HUES48 (cell line): ENCODE data around the gene OAS1.

Source experiments
- H3K27ac ChIP-seq: one replicate; pipeline ENCODE4 v1.7.0; 2013; ENCODE audit warnings: low read depth, low read length, inconsistent platforms
- H3K27me3 ChIP-seq: 2 replicates; pipeline ENCODE4 v1.6.1; 2013; ENCODE audit warnings: mild to moderate bottlenecking, low read length; ENCODE audit not compliant: control insufficient read depth, insufficient read depth
- H3K36me3 ChIP-seq: 2 replicates; pipeline ENCODE4 v1.6.1; 2013; ENCODE audit warnings: low read length; ENCODE audit not compliant: control insufficient read depth, insufficient read depth
- H3K4me1 ChIP-seq: 2 replicates; pipeline ENCODE4 v1.6.1; 2013; ENCODE audit warnings: mild to moderate bottlenecking, low read length; ENCODE audit not compliant: control insufficient read depth, insufficient read depth
- H3K4me3 ChIP-seq: 2 replicates; pipeline ENCODE4 v1.5.1; 2013; ENCODE audit warnings: mild to moderate bottlenecking, low read depth, low read length
- H3K9ac ChIP-seq: 2 replicates; pipeline ENCODE4 v1.6.1; 2013; ENCODE audit warnings: mild to moderate bottlenecking, low read depth, low read length, moderate library complexity
- H3K9me3 ChIP-seq: 2 replicates; pipeline ENCODE4 v1.6.1; 2013; ENCODE audit warnings: low read length; ENCODE audit not compliant: control insufficient read depth, insufficient read depth

OAS1 gene

DNA sequence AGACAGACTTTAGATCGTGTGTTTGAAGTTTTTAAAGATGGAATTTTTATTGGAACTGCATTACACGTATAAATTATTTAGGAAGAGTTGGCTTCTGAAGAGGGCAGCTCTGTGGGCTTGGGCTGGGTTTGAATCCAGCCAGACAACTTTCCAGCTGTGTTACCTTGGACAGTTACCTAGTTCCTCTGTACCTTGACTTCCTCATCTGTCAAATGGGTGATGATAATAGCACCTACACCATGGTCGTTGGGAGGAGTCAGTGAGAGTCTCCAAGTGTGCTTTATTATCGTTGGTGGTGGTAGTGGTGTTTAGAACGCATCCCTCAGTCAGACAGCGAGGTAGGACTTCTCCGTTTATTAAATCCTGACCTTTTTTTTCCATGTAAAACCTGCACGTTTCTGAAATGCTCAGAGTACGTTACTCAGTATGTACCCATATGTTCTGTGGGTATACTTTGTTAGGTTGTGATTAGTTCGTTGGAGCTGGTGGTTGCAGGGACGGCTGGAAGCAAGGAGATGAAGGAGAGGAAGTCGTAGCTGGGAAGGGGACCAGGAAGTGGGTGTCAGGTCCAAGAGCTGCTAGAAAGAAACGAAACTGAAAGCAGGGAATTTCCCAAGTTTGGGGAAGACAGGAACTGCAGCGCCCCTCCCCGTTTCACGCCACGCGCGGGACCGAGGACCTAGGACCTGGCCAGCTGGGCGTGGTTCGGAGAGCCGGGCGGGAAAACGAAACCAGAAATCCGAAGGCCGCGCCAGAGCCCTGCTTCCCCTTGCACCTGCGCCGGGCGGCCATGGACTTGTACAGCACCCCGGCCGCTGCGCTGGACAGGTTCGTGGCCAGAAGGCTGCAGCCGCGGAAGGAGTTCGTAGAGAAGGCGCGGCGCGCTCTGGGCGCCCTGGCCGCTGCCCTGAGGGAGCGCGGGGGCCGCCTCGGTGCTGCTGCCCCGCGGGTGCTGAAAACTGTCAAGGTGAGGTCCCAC lies 31.3 kb downstream of the OAS1 start, which contains the start of gene OAS3:
Gene OAS3 (plus strand): TSS at position 734 of the 979 bp plus-strand sequence. CDS start 57 bp downstream, at position 791.
- Histone ChIP-seq H3K36me3 (no peaks in the 10 kb centered on the region), H3K4me3 (peak within 1 kb of the TSS; percentile 70), H3K4me1 (0 out of 2 replicates have a peak, but pooled peaks cover 6% of the 10 kb centered on the region), H3K27me3 (peaks cover 32% of the 10 kb centered on the region), H3K27ac (no peak within 1 kb of the TSS), H3K9ac (peak within 1 kb of the TSS; percentile 22; the same call in 1 of the 2 replicates), H3K9me3 (no peaks in the 10 kb centered on the region)

DNA sequence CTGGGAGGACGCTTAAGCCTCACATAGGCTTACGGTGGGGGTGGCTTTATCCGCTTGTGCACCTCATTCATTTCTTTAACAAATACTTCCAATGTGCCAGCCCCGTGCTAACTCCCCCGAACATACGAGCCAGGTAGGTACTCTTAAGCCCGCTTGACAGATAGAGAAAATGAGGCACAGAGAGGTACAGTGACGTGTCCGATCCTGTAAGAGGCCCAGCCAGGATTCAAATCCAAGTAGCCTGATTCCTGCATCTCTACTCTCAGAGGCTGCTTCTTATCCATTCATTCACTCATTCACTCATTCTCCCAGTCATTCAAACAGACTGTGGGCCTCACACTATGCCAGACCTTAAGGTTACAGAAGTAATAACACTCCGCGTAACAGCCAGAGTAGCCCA lies 32.0 kb downstream of the OAS1 start:
- Histone ChIP-seq H3K9ac (0 out of 2 replicates have a peak overlapping the region, but pooled peaks have one; percentile 22), H3K27me3 (peaks cover 32% of the 10 kb centered on the region), H3K4me3 (peak overlapping the region; percentile 70), H3K4me1 (0 out of 2 replicates have a peak, but pooled peaks cover 6% of the 10 kb centered on the region), H3K27ac (no peak overlapping the region), H3K36me3 (no peaks in the 10 kb centered on the region), H3K9me3 (no peaks in the 10 kb centered on the region)

DNA sequence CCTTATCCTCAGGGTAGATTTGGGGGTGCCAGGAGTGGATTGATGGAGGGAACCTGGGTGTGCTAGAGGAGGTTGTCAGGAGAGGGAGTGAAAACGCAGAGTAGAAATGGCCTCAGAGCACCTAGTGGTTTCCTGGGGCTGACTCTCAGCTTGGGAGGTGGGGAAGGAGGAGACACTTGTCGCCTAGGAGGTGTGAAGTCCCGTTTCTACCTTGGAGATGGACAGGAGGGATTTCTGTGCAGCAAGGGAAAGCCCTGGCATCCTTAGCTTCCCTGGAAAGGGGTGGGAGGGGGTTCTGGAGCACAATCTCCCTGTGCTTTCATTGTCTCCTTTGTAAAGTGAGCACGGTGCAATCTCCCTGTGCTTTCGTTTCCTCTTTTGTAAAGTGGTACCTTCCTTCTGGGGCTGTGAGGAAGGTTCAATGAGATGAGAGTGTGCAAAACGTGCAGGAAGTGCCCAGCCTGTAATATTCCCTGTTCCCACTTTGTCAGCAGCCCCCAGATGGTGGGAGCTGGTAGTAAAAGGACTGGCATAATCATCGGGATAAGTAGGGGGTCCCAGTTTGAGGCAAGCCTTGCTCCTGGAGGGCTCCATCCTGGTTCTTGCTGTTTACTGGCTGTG lies 33.1 kb downstream of the OAS1 start:
- Histone ChIP-seq H3K36me3 (no peaks in the 10 kb centered on the region), H3K4me1 (0 out of 2 replicates have a peak, but pooled peaks cover 6% of the 10 kb centered on the region), H3K27ac (no peak overlapping the region), H3K4me3 (no peak overlapping the region), H3K9ac (no peak overlapping the region), H3K9me3 (no peaks in the 10 kb centered on the region), H3K27me3 (peaks cover 32% of the 10 kb centered on the region)

DNA sequence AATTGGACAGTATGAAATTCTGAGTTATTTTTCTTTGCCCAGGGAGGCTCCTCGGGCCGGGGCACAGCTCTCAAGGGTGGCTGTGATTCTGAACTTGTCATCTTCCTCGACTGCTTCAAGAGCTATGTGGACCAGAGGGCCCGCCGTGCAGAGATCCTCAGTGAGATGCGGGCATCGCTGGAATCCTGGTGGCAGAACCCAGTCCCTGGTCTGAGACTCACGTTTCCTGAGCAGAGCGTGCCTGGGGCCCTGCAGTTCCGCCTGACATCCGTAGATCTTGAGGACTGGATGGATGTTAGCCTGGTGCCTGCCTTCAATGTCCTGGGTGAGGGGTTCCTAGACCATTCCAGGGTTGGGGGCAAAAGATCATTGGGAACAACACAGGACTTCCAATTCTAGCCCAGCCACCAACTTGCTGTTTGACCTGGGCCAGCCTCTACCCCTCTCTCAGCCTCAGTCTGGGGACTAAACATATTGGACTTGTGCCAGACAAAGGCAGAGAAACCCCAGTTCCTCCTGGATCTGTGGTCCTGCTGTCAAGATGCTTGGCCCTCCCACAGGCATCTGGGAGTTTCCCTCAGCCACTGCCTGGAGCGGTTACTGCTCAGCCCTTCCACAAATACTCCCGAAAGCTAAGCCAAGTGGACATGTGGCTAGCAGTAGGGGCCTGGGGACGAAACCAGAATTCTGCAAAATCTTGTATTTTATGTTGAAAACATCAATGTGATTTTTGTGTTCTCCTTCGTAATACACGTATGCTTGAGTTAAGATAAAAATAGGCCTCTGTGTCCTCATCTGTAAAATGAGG lies 35.0 kb downstream of the OAS1 start:
- Histone ChIP-seq H3K9me3 (no peaks in the 10 kb centered on the region), H3K4me3 (no peak overlapping the region), H3K27me3 (peaks cover 32% of the 10 kb centered on the region), H3K36me3 (no peaks in the 10 kb centered on the region), H3K27ac (no peak overlapping the region), H3K4me1 (0 out of 2 replicates have a peak, but pooled peaks cover 6% of the 10 kb centered on the region), H3K9ac (no peak overlapping the region)

DNA sequence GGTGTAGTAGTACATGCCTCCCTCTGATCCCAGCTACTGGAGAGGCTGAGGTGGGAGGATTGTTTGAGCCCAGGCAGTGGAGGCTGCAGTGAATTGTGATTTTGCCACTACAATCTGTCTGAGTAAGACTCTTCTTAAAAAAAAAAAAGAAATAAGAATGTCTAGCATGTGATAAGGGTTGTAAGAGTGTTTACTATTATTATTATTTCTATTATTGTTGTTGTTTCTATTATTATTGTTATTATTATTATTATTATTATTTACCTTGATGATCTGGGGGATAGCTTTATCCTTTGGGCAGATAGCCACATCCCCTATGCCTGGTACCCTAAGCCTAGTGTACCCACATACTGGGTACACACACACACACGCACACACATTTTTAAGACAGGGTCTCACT lies 35.8 kb downstream of the OAS1 start:
- Histone ChIP-seq H3K9me3 (no peaks in the 10 kb centered on the region), H3K27me3 (peaks cover 25% of the 10 kb centered on the region), H3K4me1 (0 out of 2 replicates have a peak, but pooled peaks cover 6% of the 10 kb centered on the region)

DNA sequence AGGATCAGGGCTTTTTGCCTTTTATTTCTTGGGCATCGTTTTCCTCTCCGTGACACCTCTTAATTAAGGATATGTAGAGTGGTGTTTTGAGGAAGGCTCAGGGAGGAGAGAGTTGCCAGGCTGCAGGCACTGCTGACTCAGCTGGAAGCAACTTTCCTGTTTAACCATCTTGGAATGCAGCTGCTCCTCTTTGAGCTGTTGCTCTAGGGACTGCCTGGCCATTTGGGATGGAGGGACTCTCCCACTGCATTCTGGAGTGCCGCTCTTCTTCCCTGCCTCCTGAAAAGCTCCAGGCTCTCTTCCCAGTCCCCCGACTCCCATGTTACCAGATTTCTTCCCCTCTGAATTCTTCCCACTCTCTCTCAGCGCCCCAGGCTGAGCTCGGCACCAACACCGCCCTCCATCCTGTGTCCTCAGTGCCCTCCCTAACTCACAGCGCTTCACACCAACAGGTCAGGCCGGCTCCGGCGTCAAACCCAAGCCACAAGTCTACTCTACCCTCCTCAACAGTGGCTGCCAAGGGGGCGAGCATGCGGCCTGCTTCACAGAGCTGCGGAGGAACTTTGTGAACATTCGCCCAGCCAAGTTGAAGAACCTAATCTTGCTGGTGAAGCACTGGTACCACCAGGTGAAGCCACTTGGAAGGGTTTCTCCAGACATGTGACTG lies 37.4 kb downstream of the OAS1 start:
- Histone ChIP-seq H3K9ac (no peak overlapping the region), H3K36me3 (no peaks in the 10 kb centered on the region), H3K4me3 (no peak overlapping the region), H3K9me3 (no peaks in the 10 kb centered on the region), H3K4me1 (no peaks in the 10 kb centered on the region), H3K27me3 (peaks cover 9% of the 10 kb centered on the region), H3K27ac (no peak overlapping the region)

More for the DNA sequence above, 35.8 kb downstream of the OAS1 start:
- Histone ChIP-seq H3K27ac (no peak overlapping the region), H3K9ac (no peak overlapping the region), H3K4me3 (no peak overlapping the region), H3K36me3 (no peaks in the 10 kb centered on the region)

DNA sequence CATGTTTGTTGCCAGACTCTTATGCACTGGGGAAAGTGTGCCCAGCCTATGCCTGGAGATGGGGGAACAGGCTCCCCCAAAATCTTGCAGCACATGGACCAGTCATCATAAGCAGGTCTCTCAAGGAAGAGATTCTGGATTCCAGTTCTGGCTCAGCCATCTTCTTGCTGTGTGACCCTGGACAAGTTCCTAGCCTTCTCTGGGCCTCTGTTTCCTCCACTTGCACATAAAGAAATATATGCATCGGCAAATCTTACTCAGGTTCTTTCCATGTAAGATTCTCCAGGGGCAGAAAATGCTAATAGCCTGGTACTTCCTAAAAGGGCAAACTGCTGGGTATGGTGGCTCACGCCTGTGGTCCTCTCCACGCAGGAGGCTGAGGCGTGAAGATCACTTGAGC lies 38.8 kb downstream of the OAS1 start:
- no peaks in the 10 kb centered on the region for H3K36me3 ChIP-seq
- no peak overlapping the region for H3K4me3 ChIP-seq
- no peaks in the 10 kb centered on the region for H3K27me3 ChIP-seq

DNA sequence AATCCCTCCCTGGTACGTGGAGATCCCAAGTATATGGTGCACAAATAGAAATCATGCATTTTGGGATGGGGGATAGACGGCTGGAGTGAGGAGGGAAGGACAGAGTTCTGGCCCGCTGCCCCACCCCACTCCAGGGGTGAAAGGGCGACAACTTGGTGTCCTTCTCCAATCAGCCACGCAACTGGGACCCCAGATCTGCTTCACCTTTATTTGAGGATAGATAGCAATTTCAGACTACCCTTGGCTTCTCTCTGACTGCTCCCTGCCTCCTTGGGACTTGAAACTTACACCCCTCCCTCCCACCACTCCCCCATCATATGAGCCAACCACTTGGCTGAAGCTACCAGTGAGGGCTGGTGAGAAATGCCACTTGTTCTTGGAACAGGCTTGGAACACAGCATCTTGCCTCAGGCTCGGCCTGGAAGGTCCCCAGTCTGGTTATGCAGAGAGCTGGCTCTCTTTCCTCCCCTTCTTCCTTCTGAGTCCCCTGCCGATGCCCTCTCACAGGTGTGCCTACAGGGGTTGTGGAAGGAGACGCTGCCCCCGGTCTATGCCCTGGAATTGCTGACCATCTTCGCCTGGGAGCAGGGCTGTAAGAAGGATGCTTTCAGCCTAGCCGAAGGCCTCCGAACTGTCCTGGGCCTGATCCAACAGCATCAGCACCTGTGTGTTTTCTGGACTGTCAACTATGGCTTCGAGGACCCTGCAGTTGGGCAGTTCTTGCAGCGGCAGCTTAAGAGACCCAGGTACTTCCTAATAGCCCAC lies 39.7 kb downstream of the OAS1 start:
- H3K4me1 ChIP-seq, result no peaks in the 10 kb centered on the region
- no peaks in the 10 kb centered on the region for H3K27me3 ChIP-seq
- no peak overlapping the region for H3K27ac ChIP-seq
- H3K4me3 ChIP-seq, result no peak overlapping the region
- no peaks in the 10 kb centered on the region for H3K9me3 ChIP-seq
- no peaks in the 10 kb centered on the region for H3K36me3 ChIP-seq
- H3K9ac ChIP-seq, result no peak overlapping the region

More for the DNA sequence above, 38.8 kb downstream of the OAS1 start:
- Histone ChIP-seq H3K9me3 (no peaks in the 10 kb centered on the region), H3K9ac (no peak overlapping the region), H3K27ac (no peak overlapping the region), H3K4me1 (no peaks in the 10 kb centered on the region)

DNA sequence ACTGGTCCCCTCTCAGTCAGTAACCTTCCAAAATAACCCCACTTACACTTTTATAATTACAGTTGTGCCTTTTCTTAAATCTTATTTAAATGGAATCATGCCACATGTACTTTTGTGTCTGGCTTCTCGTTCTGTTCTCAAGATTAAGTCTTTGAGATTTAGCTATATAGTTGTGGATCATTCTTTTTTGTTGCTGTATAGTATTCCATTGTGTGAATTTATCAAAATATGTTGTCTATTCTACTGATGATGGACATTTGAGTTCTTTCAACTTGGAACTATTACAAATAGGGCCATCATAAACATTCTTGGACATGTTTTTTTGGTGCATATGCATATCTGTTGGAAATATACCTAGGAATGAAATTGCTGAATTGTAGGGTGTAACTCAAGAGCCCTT lies 40.6 kb downstream of the OAS1 start:
- Histone ChIP-seq H3K27ac (no peak overlapping the region), H3K36me3 (no peaks in the 10 kb centered on the region), H3K4me3 (no peak overlapping the region), H3K9ac (no peak overlapping the region), H3K9me3 (no peaks in the 10 kb centered on the region), H3K27me3 (no peaks in the 10 kb centered on the region), H3K4me1 (no peaks in the 10 kb centered on the region)
